Neuronal stem cell (in vitro differentiated cells): ENCODE data around the gene NTRK3.

Experiments
- DNase-seq: peaks from one replicate; pipeline ENCODE4 v3.0.0-alpha.2; 2013; ENCODE audit warnings: low spot score
- H2AFZ ChIP-seq: one replicate; pipeline ENCODE4 v1.6.1; 2013; ENCODE audit warnings: mild to moderate bottlenecking, low read length, inconsistent platforms
- H2AK5ac ChIP-seq: 2 replicates; pipeline ENCODE4 v1.6.1; 2013; ENCODE audit warnings: low read depth, mild to moderate bottlenecking, inconsistent platforms, low read length, moderate library complexity, mixed read lengths
- H2BK120ac ChIP-seq: 2 replicates; pipeline ENCODE4 v1.6.1; 2013; ENCODE audit warnings: low read depth, mild to moderate bottlenecking, inconsistent platforms, low read length, moderate library complexity, mixed read lengths
- H2BK12ac ChIP-seq: one replicate; pipeline ENCODE4 v1.6.1; 2013; ENCODE audit warnings: low read length, inconsistent platforms
- H2BK15ac ChIP-seq: 2 replicates; pipeline ENCODE4 v1.6.1; 2013; ENCODE audit warnings: mild to moderate bottlenecking, low read length, inconsistent platforms, mixed read lengths
- H2BK5ac ChIP-seq: one replicate; pipeline ENCODE4 v1.6.1; 2013; ENCODE audit warnings: inconsistent platforms, mild to moderate bottlenecking, low read length, moderate library complexity
- H3K14ac ChIP-seq: one replicate; pipeline ENCODE4 v1.6.1; 2013; ENCODE audit warnings: low read length, inconsistent platforms
- H3K18ac ChIP-seq: 2 replicates; pipeline ENCODE4 v1.6.1; 2013; ENCODE audit warnings: low read length, inconsistent platforms
- H3K23ac ChIP-seq: 2 replicates; pipeline ENCODE4 v1.6.1; 2013; ENCODE audit warnings: low read depth, mild to moderate bottlenecking, mixed read lengths, low read length, inconsistent platforms; ENCODE audit not compliant: poor library complexity
- H3K27ac ChIP-seq: replicated peaks from 3 replicates; pipeline ENCODE4 v1.5.1; 2013; ENCODE audit warnings: low read length, inconsistent platforms
- H3K27me3 ChIP-seq, 3 experiments: 2 replicates each; pipeline ENCODE4 v1.6.1; 2013; ENCODE audit warnings: low read length in 3 of 3, mild to moderate bottlenecking in 2 of 3, inconsistent platforms in 1 of 3, low read depth in 1 of 3, mixed read lengths in 1 of 3, moderate library complexity in 1 of 3; ENCODE audit not compliant: control insufficient read depth in 3 of 3, insufficient read depth in 3 of 3
- H3K36me3 ChIP-seq, 2 donors: replicated peaks in 1 of 2; 2 replicates each; pipeline ENCODE4 v1.6.1; 2013; ENCODE audit warnings: low read length in 2 of 2; ENCODE audit not compliant: control insufficient read depth in 2 of 2, insufficient read depth in 2 of 2
- H3K4ac ChIP-seq: 2 replicates; pipeline ENCODE4 v1.6.1; 2013; ENCODE audit warnings: inconsistent platforms, mild to moderate bottlenecking, low read length, moderate library complexity
- H3K4me1 ChIP-seq, 2 donors: 1 replicate in 1 of 2; 2 replicates in 1 of 2; pipeline ENCODE4 v1.6.1; 2013; ENCODE audit warnings: low read length in 2 of 2, low read depth in 1 of 2; ENCODE audit not compliant: control insufficient read depth in 2 of 2, insufficient read depth in 1 of 2
- H3K4me2 ChIP-seq: one replicate; pipeline ENCODE4 v1.6.1; 2013; ENCODE audit warnings: mild to moderate bottlenecking, low read length, inconsistent platforms; ENCODE audit not compliant: insufficient read depth, poor library complexity, severe bottlenecking
- H3K4me3 ChIP-seq, 2 donors: 2 replicates each; pipeline ENCODE4 v1.5.1; 2013; ENCODE audit warnings: low read length in 2 of 2, mild to moderate bottlenecking in 2 of 2, inconsistent platforms in 1 of 2, moderate library complexity in 1 of 2
- H3K79me1 ChIP-seq: one replicate; pipeline ENCODE4 v1.6.1; 2013; ENCODE audit warnings: low read depth, mild to moderate bottlenecking, inconsistent platforms, low read length, moderate library complexity
- H3K9ac ChIP-seq: one replicate; pipeline ENCODE4 v1.6.1; 2013; ENCODE audit warnings: mild to moderate bottlenecking, low read depth, low read length, inconsistent platforms; ENCODE audit not compliant: poor library complexity
- H3K9me3 ChIP-seq, 2 donors: replicated peaks in 1 of 2; 2 replicates each; pipeline versions ENCODE3 to v1.6.1; 2013; ENCODE audit warnings: low read length in 2 of 2, mild to moderate bottlenecking in 2 of 2, inconsistent platforms in 1 of 2, low read depth in 1 of 2, mixed read lengths in 1 of 2, moderate library complexity in 1 of 2; ENCODE audit not compliant: control insufficient read depth in 2 of 2, insufficient read depth in 1 of 2
- H4K8ac ChIP-seq: one replicate; pipeline ENCODE4 v1.6.1; 2013; ENCODE audit warnings: low read depth, mild to moderate bottlenecking, inconsistent platforms, low read length, moderate library complexity
- H4K91ac ChIP-seq: one replicate; pipeline ENCODE4 v1.6.1; 2013; ENCODE audit warnings: low read length, low read depth, mild to moderate bottlenecking, inconsistent platforms; ENCODE audit not compliant: poor library complexity
- WGBS, 2 donors: extraction: QIAGEN DNeasy Blood & Tissue Kit; methylation state at CpG; one replicate each; pipeline ENCODE4 v1.1.7; 2013; ENCODE audit warnings: missing lambda C conversion rate in 2 of 2, mixed read lengths in 1 of 2; ENCODE audit not compliant: insufficient read length in 2 of 2, insufficient replicate concordance in 1 of 2; ENCODE audit errors: extremely low coverage in 2 of 2; 5-methylcytosine and 5-hydroxymethylcytosine counted together

Gene NTRK3

GRCh38 chr15:87901008-87901407 lies 355.5 kb downstream of the NTRK3 start:
- H3K4me1 ChIP-seq, result peaks cover 0 to 2% of the 10 kb centered on the region in 2 donors
- H3K9me3 ChIP-seq, result no peaks in the 10 kb centered on the region
- no peak overlapping the region for H3K4me3 ChIP-seq
- H3K23ac ChIP-seq, result no peak overlapping the region
- H3K36me3 ChIP-seq, result no peaks in the 10 kb centered on the region
- no peak overlapping the region for H3K4me2 ChIP-seq
- no peak overlapping the region for H3K4ac ChIP-seq
- H3K79me1 ChIP-seq, result no peaks in the 10 kb centered on the region
- no peak overlapping the region for H3K18ac ChIP-seq
- H2BK12ac ChIP-seq, result no peak overlapping the region
- no peak overlapping the region for H2BK5ac ChIP-seq
- H4K8ac ChIP-seq, result no peak overlapping the region
- no peak overlapping the region for H3K27ac ChIP-seq
- no peak overlapping the region for H2AFZ ChIP-seq
- peaks cover 0 to 4% (median 0%) of the 10 kb centered on the region in 3 experiments for H3K27me3 ChIP-seq
- DNase-seq, result no peak
- H2BK15ac ChIP-seq, result no peak overlapping the region
- no peak overlapping the region for H2BK120ac ChIP-seq
- H4K91ac ChIP-seq, result no peak overlapping the region
- H3K14ac ChIP-seq, result no peak overlapping the region
- WGBS, 2 donors, result no CpG with 5 or more reads among the region's 1 CpG
- H2AK5ac ChIP-seq, result no peak overlapping the region
- no peak overlapping the region for H3K9ac ChIP-seq

- Histone ChIP-seq H2BK120ac (no peak overlapping the region), H3K79me1 (no peaks in the 10 kb centered on the region), H3K18ac (no peak overlapping the region), H2BK5ac (no peak overlapping the region), H2BK15ac (no peak overlapping the region), H3K27me3 (no peaks in the 10 kb centered on the region), H3K4me1 (no peaks in the 10 kb centered on the region), H3K4me2 (no peak overlapping the region), H3K36me3 (no peaks in the 10 kb centered on the region), H4K8ac (no peak overlapping the region), H3K23ac (no peak overlapping the region), H3K4me3 (no peak overlapping the region), H3K9ac (no peak overlapping the region), H3K14ac (no peak overlapping the region), H2AK5ac (no peak overlapping the region), H3K9me3 (no peaks in the 10 kb centered on the region), H4K91ac (no peak overlapping the region), H3K27ac (no peak overlapping the region), H3K4ac (no peak overlapping the region), H2BK12ac (no peak overlapping the region), H2AFZ (no peak overlapping the region)
- DNase-seq, result no peak
- WGBS, 2 donors, result no CpG with 5 or more reads among the region's 4 CpGs
Measured at GRCh38 chr15:87896936-87897335, 359.6 kb downstream of the NTRK3 start.

GRCh38 chr15:87887177-87887576 lies 369.4 kb downstream of the NTRK3 start:
- Histone ChIP-seq H4K8ac (no peak overlapping the region), H3K18ac (no peak overlapping the region), H3K27me3 (no peaks in the 10 kb centered on the region), H3K79me1 (no peaks in the 10 kb centered on the region), H3K36me3 (no peaks in the 10 kb centered on the region), H3K23ac (no peak overlapping the region), H3K4ac (no peak overlapping the region), H2AK5ac (no peak overlapping the region), H2BK120ac (no peak overlapping the region), H3K9ac (no peak overlapping the region), H2AFZ (no peak overlapping the region), H3K14ac (no peak overlapping the region), H3K4me2 (no peak overlapping the region), H3K4me1 (no peaks in the 10 kb centered on the region), H2BK15ac (no peak overlapping the region), H3K27ac (no peak overlapping the region), H3K4me3 (no peak overlapping the region), H4K91ac (no peak overlapping the region), H3K9me3 (no peaks in the 10 kb centered on the region), H2BK12ac (no peak overlapping the region), H2BK5ac (no peak overlapping the region)
- DNase-seq, result no peak
- no CpG with 5 or more reads among the region's 1 CpG for WGBS, 2 donors

DNA sequence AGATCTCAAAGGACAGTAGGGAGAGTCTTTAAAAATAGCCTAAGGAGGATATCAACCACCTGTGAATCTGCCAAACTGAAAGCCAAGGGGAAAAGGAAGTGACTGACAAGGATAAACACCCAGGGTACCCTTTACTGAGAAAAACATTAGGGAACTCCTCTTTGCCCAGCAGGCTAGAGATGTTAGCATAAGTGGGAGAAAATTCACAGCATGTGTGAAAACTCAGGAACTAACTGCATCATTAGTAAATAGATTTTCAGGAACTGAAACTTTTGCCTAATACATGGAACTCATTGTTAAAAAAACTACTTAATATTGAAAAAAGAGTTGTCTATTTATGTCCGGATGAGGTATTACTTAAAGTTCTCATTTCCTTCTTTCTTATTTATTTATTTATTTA lies 375.5 kb downstream of the NTRK3 start:
- no peak overlapping the region for H2BK15ac ChIP-seq
- no peak overlapping the region for H3K4me3 ChIP-seq
- no peak overlapping the region for H3K14ac ChIP-seq
- H3K18ac ChIP-seq, result no peak overlapping the region
- no peak overlapping the region for H3K4me2 ChIP-seq
- no peaks in the 10 kb centered on the region for H3K36me3 ChIP-seq
- no peak overlapping the region for H4K91ac ChIP-seq
- H2AFZ ChIP-seq, result no peak overlapping the region
- DNase-seq, result no peak
- H3K27ac ChIP-seq, result no peak overlapping the region
- WGBS, 2 donors, result no CpG with 5 or more reads among the region's 1 CpG
- no peak overlapping the region for H2BK5ac ChIP-seq
- no peaks in the 10 kb centered on the region for H3K9me3 ChIP-seq
- H3K4me1 ChIP-seq, result peaks cover 0 to 3% of the 10 kb centered on the region in 2 donors
- H3K79me1 ChIP-seq, result no peaks in the 10 kb centered on the region
- no peak overlapping the region for H2BK120ac ChIP-seq
- H4K8ac ChIP-seq, result no peak overlapping the region
- H3K23ac ChIP-seq, result no peak overlapping the region
- no peak overlapping the region for H2BK12ac ChIP-seq
- H3K4ac ChIP-seq, result no peak overlapping the region
- H2AK5ac ChIP-seq, result no peak overlapping the region
- H3K9ac ChIP-seq, result no peak overlapping the region
- H3K27me3 ChIP-seq, result no peaks in the 10 kb centered on the region
